A673 (cell line): ENCODE data around the gene NMU. TPM values are rescaled to one million over a fixed set of nuclear protein-coding genes. Genes with fewer than 3 reads are reported as not detected.

Source experiments
- BruUV-seq: library from RNA; stranded (reverse); fragments of 400-500 nt; replicated peaks from 2 replicates; lab custom pipeline; 2021; lab: Mats Ljungman, UMichigan
- CTCF ChIA-PET: fragments of 300-600 bp; sonication (Branson Sonifier 250); formaldehyde crosslinking; loops from one replicate; lab custom pipeline; 2022; ENCODE audit warnings: antibody characterized with exemption; lab: Charles Lee
- POLR2A ChIA-PET: fragments of 300-600 bp; sonication (Branson Sonifier 250); formaldehyde crosslinking; loops from one replicate; lab custom pipeline; 2022; ENCODE audit warnings: antibody characterized with exemption; ENCODE audit not compliant: low non-redundant PET; lab: Charles Lee
- DNase-seq: peaks from one replicate; pipeline ENCODE4 v3.0.0-alpha.2; 2015; ENCODE audit warnings: low spot score
- H3K27ac ChIP-seq: fragments of 200-600 bp; sonication (generic); 2 replicates; pipeline ENCODE4 v1.5.1; 2016; ENCODE audit warnings: mixed run types, low read depth, mild to moderate bottlenecking, mixed read lengths, antibody characterized with exemption, low read length; ENCODE audit not compliant: poor library complexity, severe bottlenecking
- H3K27me3 ChIP-seq: fragments of 200-600 bp; sonication (generic); replicated peaks from 2 replicates; pipeline ENCODE4 v1.6.1; 2017; ENCODE audit warnings: mixed run types, low read depth, mild to moderate bottlenecking, mixed read lengths, antibody characterized with exemption, low read length; ENCODE audit not compliant: insufficient read depth, poor library complexity
- H3K36me3 ChIP-seq: fragments of 200-600 bp; sonication (generic); 2 replicates; pipeline ENCODE4 v1.6.1; 2016; ENCODE audit warnings: mixed run types, mild to moderate bottlenecking, mixed read lengths, antibody characterized with exemption, low read length; ENCODE audit not compliant: insufficient read depth, poor library complexity, severe bottlenecking
- H3K4me1 ChIP-seq: fragments of 200-600 bp; sonication (generic); 2 replicates; pipeline ENCODE4 v1.6.1; 2017; ENCODE audit warnings: mixed run types, mild to moderate bottlenecking, mixed read lengths, antibody characterized with exemption, low read length; ENCODE audit not compliant: insufficient read depth, poor library complexity, severe bottlenecking
- H3K4me3 ChIP-seq: fragments of 200-600 bp; sonication (generic); 2 replicates; pipeline ENCODE4 v1.5.1; 2016; ENCODE audit warnings: low read depth, mixed run types, mild to moderate bottlenecking, mixed read lengths, low read length; ENCODE audit not compliant: poor library complexity, severe bottlenecking
- H3K9me3 ChIP-seq: fragments of 200-600 bp; sonication (generic); 2 replicates; pipeline ENCODE4 v1.6.1; 2016; ENCODE audit warnings: mixed run types, low read depth, mild to moderate bottlenecking, mixed read lengths, antibody characterized with exemption, low read length; ENCODE audit not compliant: poor library complexity, severe bottlenecking
- EZH2 ChIP-seq: fragments of 200-600 bp; sonication (generic); IDR thresholded peaks from 2 replicates; pipeline ENCODE4 v1.6.1; 2017; ENCODE audit warnings: borderline replicate concordance, low read depth, mild to moderate bottlenecking, mixed read lengths, antibody characterized with exemption, low read length; ENCODE audit not compliant: poor library complexity, severe bottlenecking
- intact Hi-C: fragments of 100-400 bp; cut with micrococcal nuclease; formaldehyde crosslinking; loops from one replicate; pipeline ENCODE4 v1.10.0; 2022; ENCODE audit not compliant: unreplicated experiment
- total RNA-seq: library from RNA; stranded (reverse); gene quantifications from 2 replicates; pipeline ENCODE4 v1.2.3, GENCODE V29; 2021
- TF ChIP-seq, protein P1 (sequence below): fragments of 300-800, 200-600 bp; sonication (generic); conservative IDR thresholded peaks from 2 replicates; pipeline ENCODE4 v1.5.1; 2017; ENCODE audit warnings: low read depth, mild to moderate bottlenecking, antibody characterized with exemption, low read length, moderate library complexity, mixed read lengths

NMU gene
- total RNA-seq, 1 experiment from 2014 or later = not detected

DNA sequence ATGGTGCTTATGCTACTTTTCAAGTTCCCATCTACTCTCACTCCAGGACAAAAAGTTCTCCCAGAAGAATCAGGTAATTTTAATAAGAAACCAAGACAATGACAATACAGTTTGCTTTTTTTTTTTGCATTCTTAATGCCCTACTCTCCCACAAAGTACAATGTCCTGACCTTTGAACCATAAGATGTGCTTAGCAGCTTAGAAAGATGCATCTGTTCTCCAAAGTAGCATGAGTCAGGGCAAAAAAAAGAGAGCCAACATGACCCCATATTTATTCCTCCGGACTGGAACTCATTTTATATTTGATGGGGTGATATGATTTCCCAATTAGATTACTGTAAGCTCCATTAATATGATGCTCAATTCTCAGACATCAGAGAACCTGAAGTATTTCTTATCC, 27.5 kb downstream of the NMU start:
- intact Hi-C loops = no loop called here
- POLR2A ChIA-PET = no interaction called here

DNA sequence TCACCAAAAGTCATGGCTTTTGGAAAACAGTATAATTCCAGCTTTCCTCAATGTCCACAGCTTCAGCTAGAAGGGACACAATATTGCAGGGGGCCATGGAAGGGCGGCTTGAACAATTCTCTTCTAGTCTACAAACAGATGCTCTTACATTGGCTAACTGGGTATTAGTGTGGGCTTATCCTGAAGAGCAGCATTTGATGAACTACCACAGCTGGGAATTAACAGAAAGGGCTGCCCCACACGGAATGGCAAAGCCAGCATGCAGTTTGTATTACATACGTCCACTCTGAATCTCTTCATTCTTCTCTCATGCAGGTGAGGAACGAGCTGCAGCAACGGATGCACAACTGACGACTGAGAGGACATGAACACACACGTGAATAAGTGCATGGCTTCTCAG, 31.1 kb downstream of the NMU start:
- BruUV-seq = no TSS peak
- Histone ChIP-seq H3K4me3 (no peak overlapping the region), H3K27ac (no peak overlapping the region), H3K27me3 (no peaks in the 10 kb centered on the region), H3K36me3 (no peaks in the 10 kb centered on the region), H3K9me3 (no peaks in the 10 kb centered on the region), H3K4me1 (no peaks in the 10 kb centered on the region)
- TF ChIP-seq EZH2 = no peak
- TF ChIP-seq, protein P1, sequence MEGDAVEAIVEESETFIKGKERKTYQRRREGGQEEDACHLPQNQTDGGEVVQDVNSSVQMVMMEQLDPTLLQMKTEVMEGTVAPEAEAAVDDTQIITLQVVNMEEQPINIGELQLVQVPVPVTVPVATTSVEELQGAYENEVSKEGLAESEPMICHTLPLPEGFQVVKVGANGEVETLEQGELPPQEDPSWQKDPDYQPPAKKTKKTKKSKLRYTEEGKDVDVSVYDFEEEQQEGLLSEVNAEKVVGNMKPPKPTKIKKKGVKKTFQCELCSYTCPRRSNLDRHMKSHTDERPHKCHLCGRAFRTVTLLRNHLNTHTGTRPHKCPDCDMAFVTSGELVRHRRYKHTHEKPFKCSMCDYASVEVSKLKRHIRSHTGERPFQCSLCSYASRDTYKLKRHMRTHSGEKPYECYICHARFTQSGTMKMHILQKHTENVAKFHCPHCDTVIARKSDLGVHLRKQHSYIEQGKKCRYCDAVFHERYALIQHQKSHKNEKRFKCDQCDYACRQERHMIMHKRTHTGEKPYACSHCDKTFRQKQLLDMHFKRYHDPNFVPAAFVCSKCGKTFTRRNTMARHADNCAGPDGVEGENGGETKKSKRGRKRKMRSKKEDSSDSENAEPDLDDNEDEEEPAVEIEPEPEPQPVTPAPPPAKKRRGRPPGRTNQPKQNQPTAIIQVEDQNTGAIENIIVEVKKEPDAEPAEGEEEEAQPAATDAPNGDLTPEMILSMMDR = no peak
- intact Hi-C loops = no loop called here
- ChIA-PET POLR2A (no interaction called here), CTCF (no interaction called here)
- no peak for DNase-seq

More for the DNA sequence above, 27.5 kb downstream of the NMU start:
- no peak for DNase-seq
- no peaks in the 10 kb centered on the region for H3K27me3 ChIP-seq
- TF ChIP-seq, protein P1 = no peak
- TF ChIP-seq EZH2 = no peak
- CTCF ChIA-PET = no interaction called here
- no peaks in the 10 kb centered on the region for H3K4me1 ChIP-seq
- H3K4me3 ChIP-seq = no peak overlapping the region
- no peaks in the 10 kb centered on the region for H3K36me3 ChIP-seq
- H3K9me3 ChIP-seq = no peaks in the 10 kb centered on the region
- BruUV-seq = no TSS peak
- H3K27ac ChIP-seq = no peak overlapping the region

- H3K36me3 ChIP-seq = no peaks in the 10 kb centered on the region
- no peaks in the 10 kb centered on the region for H3K27me3 ChIP-seq
- no TSS peak for BruUV-seq
- intact Hi-C loops = no loop called here
- no peak overlapping the region for H3K4me3 ChIP-seq
- H3K9me3 ChIP-seq = no peaks in the 10 kb centered on the region
- DNase-seq = no peak
- ChIA-PET POLR2A (no interaction called here), CTCF (no interaction called here)
- H3K27ac ChIP-seq = no peak overlapping the region
- no peaks in the 10 kb centered on the region for H3K4me1 ChIP-seq
- TF ChIP-seq, protein P1 = no peak
- TF ChIP-seq EZH2 = no peak
These were observed 35.5 kb downstream of the NMU start for GRCh38 chr4:55600640-55601039.
